A549 (cell line): Measurements from ENCODE around the gene SLC35D3.

Source experiments
- CTCF ChIP-seq: fragments of >200 bp; sonication (Bioruptor Twin); formaldehyde crosslinking; IDR thresholded peaks from 3 replicates; pipeline ENCODE4 v1.5.1; 2016
- ESRRA ChIP-seq: fragments of 150-350 bp; IDR thresholded peaks from 2 replicates; pipeline ENCODE4 v1.6.1; 2014; ENCODE audit warnings: mild to moderate bottlenecking, low read length, borderline replicate concordance
- JUN ChIP-seq, 2 experiments: fragments of >200 bp; sonication (Bioruptor Twin); formaldehyde crosslinking; IDR thresholded peaks; 2 replicates in 1 of 2; 3 replicates in 1 of 2; pipeline ENCODE4 v1.6.1; 2016 to 2017
- MAFK ChIP-seq: fragments of 450-650 bp; IDR thresholded peaks from 2 replicates; pipeline ENCODE4 v1.6.1; 2014; ENCODE audit not compliant: partially characterized antibody
- MAX ChIP-seq: IDR thresholded peaks from 2 replicates; pipeline ENCODE4 v1.6.1; 2012
- MYC ChIP-seq: IDR thresholded peaks from 2 replicates; pipeline ENCODE4 v1.6.1; 2012; ENCODE audit warnings: mild to moderate bottlenecking, inconsistent platforms, low read length, improper control_type of control experiment, borderline replicate concordance
- RAD21 ChIP-seq, 2 experiments: fragments of >200 bp in 1 of 2; sonication (Bioruptor Twin) in 1 of 2; formaldehyde crosslinking in 1 of 2; IDR thresholded peaks in 1 of 2; conservative IDR thresholded peaks in 1 of 2; 2 replicates in 1 of 2; 3 replicates in 1 of 2; pipeline ENCODE4 v1.6.1; 2012 to 2018; ENCODE audit warnings: inconsistent platforms in 1 of 2
- SREBF2 ChIP-seq: fragments of 450-650 bp; IDR thresholded peaks from 2 replicates; pipeline ENCODE4 v1.6.1; 2014; ENCODE audit warnings: mild to moderate bottlenecking, moderate library complexity
- ZFP36 ChIP-seq: fragments of 450-650 bp; IDR thresholded peaks from 2 replicates; pipeline ENCODE4 v1.6.1; 2014; ENCODE audit warnings: borderline replicate concordance; ENCODE audit not compliant: partially characterized antibody
- ZSCAN20 ChIP-seq: fragments of 250-450 bp; sonication (Bioruptor Pico); IDR thresholded peaks from 2 replicates; pipeline ENCODE4 v1.8.0; 2022; ENCODE audit warnings: mild to moderate bottlenecking, moderate library complexity

- TF ChIP-seq CTCF (no peak), ESRRA (no peak), JUN (IDR thresholded peaks at IDR 0.05) (no peak), MYC (no peak), MAX (no peak), ZFP36 (no peak), RAD21 (conservative IDR thresholded peaks at IDR 0.05 in 1 of 2, IDR thresholded peaks at IDR 0.05 in 1 of 2) (no peak), MAFK (no peak), ZSCAN20 (CRISPR knock-in tag) (no peak), SREBF2 (no peak)
Measured at GRCh38 chr6:136890194-136890839, 31.8 kb upstream of the SLC35D3 start.
